SU-DHL-6 (cell line): ENCODE measurements around the gene RCAN3.

Source experiments
- H2AFZ ChIP-seq: fragments of 200-600 bp; sonication (generic); 2 replicates; pipeline ENCODE4 v1.6.1; 2014; ENCODE audit warnings: low read depth, mild to moderate bottlenecking, moderate library complexity, mixed read lengths, antibody characterized with exemption, low read length; ENCODE audit not compliant: severe bottlenecking
- H3F3A ChIP-seq: fragments of 200-600 bp; shearing (Covaris generic); 2 replicates; pipeline ENCODE4 v1.6.0; 2016; ENCODE audit warnings: antibody characterized with exemption, mild to moderate bottlenecking; ENCODE audit not compliant: insufficient read depth
- H3K27ac ChIP-seq: fragments of 200-600 bp; sonication (generic); 2 replicates; pipeline ENCODE4 v1.5.1; 2016; ENCODE audit warnings: low read depth, mild to moderate bottlenecking, low read length, moderate library complexity, mixed read lengths
- H3K27me3 ChIP-seq: fragments of 200-600 bp; sonication (generic), shearing (Covaris generic); 2 replicates; pipeline ENCODE4 v1.6.0; 2014; ENCODE audit warnings: mild to moderate bottlenecking, low read length
- H3K36me3 ChIP-seq: fragments of 200-600 bp; sonication (generic); 2 replicates; pipeline ENCODE4 v1.6.1; 2014; ENCODE audit warnings: mild to moderate bottlenecking, low read length, mixed read lengths
- H3K4me2 ChIP-seq: fragments of 300-600, 200-600 bp; shearing (Covaris generic), sonication (generic); 2 replicates; pipeline ENCODE4 v1.6.0; 2014; ENCODE audit warnings: low read length, low read depth, mild to moderate bottlenecking; ENCODE audit not compliant: poor library complexity, severe bottlenecking
- H3K4me3 ChIP-seq: fragments of 200-600 bp; sonication (generic); 2 replicates; pipeline ENCODE4 v1.5.1; 2014; ENCODE audit warnings: antibody characterized with exemption, low read length, mild to moderate bottlenecking, mixed read lengths; ENCODE audit not compliant: insufficient read depth, poor library complexity, severe bottlenecking
- H3K79me2 ChIP-seq: fragments of 200-600 bp; sonication (generic); 2 replicates; pipeline ENCODE4 v1.6.1; 2014; ENCODE audit warnings: mild to moderate bottlenecking, low read length, moderate library complexity; ENCODE audit not compliant: insufficient read depth
- H3K9ac ChIP-seq: fragments of 200-600 bp; sonication (generic); 2 replicates; pipeline ENCODE4 v1.7.0; 2014; ENCODE audit warnings: mild to moderate bottlenecking, low read length
- H3K9me2 ChIP-seq: fragments of 200-600 bp; sonication (generic); replicated peaks from 2 replicates; pipeline ENCODE4 v1.6.1; 2014; ENCODE audit warnings: low read length; ENCODE audit not compliant: insufficient read depth
- H3K9me3 ChIP-seq: fragments of 200-600 bp; sonication (generic); 2 replicates; pipeline ENCODE4 v1.6.1; 2014; ENCODE audit warnings: low read length, mixed read lengths; ENCODE audit not compliant: insufficient read depth
- H4K20me1 ChIP-seq: fragments of 200-600 bp; sonication (generic); 2 replicates; pipeline ENCODE4 v1.6.1; 2014; ENCODE audit warnings: low read depth, mild to moderate bottlenecking, antibody characterized with exemption, low read length, moderate library complexity, mixed read lengths
- CTCF ChIP-seq: fragments of 200-600 bp; sonication (generic); IDR thresholded peaks from one replicate; pipeline ENCODE4 v1.5.1; 2017; ENCODE audit warnings: antibody characterized with exemption, mild to moderate bottlenecking, low read length, moderate library complexity; ENCODE audit not compliant: insufficient read depth, poor library complexity, severe bottlenecking
- EZH2phosphoT487 ChIP-seq: fragments of 200-600 bp; sonication (generic), shearing (Covaris generic); conservative IDR thresholded peaks from 2 replicates; pipeline ENCODE4 v1.6.1; 2018; ENCODE audit warnings: mild to moderate bottlenecking, antibody characterized with exemption, low read length, moderate library complexity, mixed read lengths

Gene RCAN3

GRCh38 chr1:24506691-24507381 lies 4.2 kb downstream of the RCAN3 start:
- Histone ChIP-seq H2AFZ (no peak overlapping the region), H3K9me3 (no peaks in the 10 kb centered on the region), H3F3A (peaks cover 20% of the 10 kb centered on the region), H3K27me3 (no peaks in the 10 kb centered on the region), H3K9ac (no peak overlapping the region), H3K36me3 (no peaks in the 10 kb centered on the region), H3K4me2 (peak overlapping the region; percentile 45), H3K9me2 (no peaks in the 10 kb centered on the region), H3K4me3 (no peak overlapping the region), H4K20me1 (no peaks in the 10 kb centered on the region), H3K79me2 (no peaks in the 10 kb centered on the region), H3K27ac (no peak overlapping the region)
- no peak for TF ChIP-seq CTCF
- TF ChIP-seq EZH2phosphoT487, result no peak

- Histone ChIP-seq H2AFZ (no peak overlapping the region), H4K20me1 (no peaks in the 10 kb centered on the region), H3K27me3 (no peaks in the 10 kb centered on the region), H3K4me3 (no peak overlapping the region), H3K9me2 (no peaks in the 10 kb centered on the region), H3F3A (peaks cover 14% of the 10 kb centered on the region; the same call in 1 of the 2 replicates), H3K9me3 (no peaks in the 10 kb centered on the region), H3K79me2 (no peaks in the 10 kb centered on the region), H3K27ac (no peak overlapping the region), H3K4me2 (no peak overlapping the region), H3K9ac (no peak overlapping the region), H3K36me3 (no peaks in the 10 kb centered on the region)
- no peak for TF ChIP-seq CTCF
- no peak for TF ChIP-seq EZH2phosphoT487
Measured at GRCh38 chr1:24507405-24507804, 4.8 kb downstream of the RCAN3 start.

GRCh38 chr1:24508911-24509310 lies 6.3 kb downstream of the RCAN3 start:
- no peak overlapping the region for H3K9ac ChIP-seq
- H3K4me2 ChIP-seq, result no peak overlapping the region
- no peak overlapping the region for H3K4me3 ChIP-seq
- H3K9me2 ChIP-seq, result no peaks in the 10 kb centered on the region
- no peak overlapping the region for H3K27ac ChIP-seq
- H2AFZ ChIP-seq, result no peak overlapping the region
- no peaks in the 10 kb centered on the region for H3K79me2 ChIP-seq
- no peaks in the 10 kb centered on the region for H3K36me3 ChIP-seq
- TF ChIP-seq CTCF (no peak), EZH2phosphoT487 (no peak)
- H4K20me1 ChIP-seq, result no peaks in the 10 kb centered on the region
- no peaks in the 10 kb centered on the region for H3K9me3 ChIP-seq
- H3K27me3 ChIP-seq, result no peaks in the 10 kb centered on the region
- H3F3A ChIP-seq, result peaks cover 10% of the 10 kb centered on the region; the same call in 1 of the 2 replicates
